Testis (tissue), 2 donors: Measurements from ENCODE around the gene EFNA5.

Experiments
- POLR2A ChIP-seq: fragments of 450-650 bp; IDR thresholded peaks from one replicate; pipeline ENCODE4 v1.6.1; 2017; ENCODE audit warnings: antibody characterized with exemption, mild to moderate bottlenecking, moderate library complexity
- TF ChIP-seq, protein P1 (sequence below), 3 experiments: fragments of 450-650 bp in 2 of 3; fragments of 200-600 bp in 1 of 3; sonication (generic) in 1 of 3; IDR thresholded peaks; one replicate each; pipeline ENCODE4 v1.5.1; 2016 to 2019; ENCODE audit warnings: antibody characterized with exemption in 3 of 3, mild to moderate bottlenecking in 2 of 3, moderate library complexity in 1 of 3

DNA sequence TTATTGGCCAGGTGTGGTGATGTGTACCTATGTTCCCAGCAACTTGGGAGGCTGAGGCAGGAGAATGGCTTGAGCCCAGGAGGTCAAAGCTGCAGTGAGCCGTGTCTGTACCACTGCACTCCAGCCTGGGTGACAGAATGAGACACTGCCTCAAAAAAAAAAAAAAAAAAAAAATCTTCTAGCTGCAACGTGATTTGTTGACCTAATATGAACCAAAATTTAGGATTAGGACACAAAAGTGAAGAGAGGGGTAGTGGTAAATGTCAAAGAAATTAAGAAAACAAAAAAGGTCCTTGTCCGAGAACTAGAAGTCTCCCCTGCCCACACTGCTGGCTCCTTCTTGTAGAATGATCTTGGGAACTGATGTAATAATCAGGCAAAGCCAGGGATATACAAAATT, 272.0 kb downstream of the EFNA5 start:
- TF ChIP-seq, protein P1, sequence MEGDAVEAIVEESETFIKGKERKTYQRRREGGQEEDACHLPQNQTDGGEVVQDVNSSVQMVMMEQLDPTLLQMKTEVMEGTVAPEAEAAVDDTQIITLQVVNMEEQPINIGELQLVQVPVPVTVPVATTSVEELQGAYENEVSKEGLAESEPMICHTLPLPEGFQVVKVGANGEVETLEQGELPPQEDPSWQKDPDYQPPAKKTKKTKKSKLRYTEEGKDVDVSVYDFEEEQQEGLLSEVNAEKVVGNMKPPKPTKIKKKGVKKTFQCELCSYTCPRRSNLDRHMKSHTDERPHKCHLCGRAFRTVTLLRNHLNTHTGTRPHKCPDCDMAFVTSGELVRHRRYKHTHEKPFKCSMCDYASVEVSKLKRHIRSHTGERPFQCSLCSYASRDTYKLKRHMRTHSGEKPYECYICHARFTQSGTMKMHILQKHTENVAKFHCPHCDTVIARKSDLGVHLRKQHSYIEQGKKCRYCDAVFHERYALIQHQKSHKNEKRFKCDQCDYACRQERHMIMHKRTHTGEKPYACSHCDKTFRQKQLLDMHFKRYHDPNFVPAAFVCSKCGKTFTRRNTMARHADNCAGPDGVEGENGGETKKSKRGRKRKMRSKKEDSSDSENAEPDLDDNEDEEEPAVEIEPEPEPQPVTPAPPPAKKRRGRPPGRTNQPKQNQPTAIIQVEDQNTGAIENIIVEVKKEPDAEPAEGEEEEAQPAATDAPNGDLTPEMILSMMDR (IDR thresholded peaks at IDR 0.05) = no peak
- TF ChIP-seq POLR2A = no peak
